Embryonic facial prominence (tissue), 1 donor: ENCODE results near the gene TNKS1BP1.
"Not testable (repeated sequence)": the region's sequence is repeated elsewhere in the genome, so short reads cannot be mapped to it uniquely, and the experiment has no call there.

ENCODE experiments used
- DNase-seq: peaks from one replicate; pipeline ENCODE4 v3.0.0-alpha.2; 2016; ENCODE audit errors: extremely low spot score

The TNKS1BP1 gene

GRCh38 chr11:57288771-57289579 is 35.8 kb downstream of the TNKS1BP1 start:
- DNase-seq = no peak

GRCh38 chr11:57287884-57288283 is 36.9 kb downstream of the TNKS1BP1 start:
- DNase-seq = no peak

DNA sequence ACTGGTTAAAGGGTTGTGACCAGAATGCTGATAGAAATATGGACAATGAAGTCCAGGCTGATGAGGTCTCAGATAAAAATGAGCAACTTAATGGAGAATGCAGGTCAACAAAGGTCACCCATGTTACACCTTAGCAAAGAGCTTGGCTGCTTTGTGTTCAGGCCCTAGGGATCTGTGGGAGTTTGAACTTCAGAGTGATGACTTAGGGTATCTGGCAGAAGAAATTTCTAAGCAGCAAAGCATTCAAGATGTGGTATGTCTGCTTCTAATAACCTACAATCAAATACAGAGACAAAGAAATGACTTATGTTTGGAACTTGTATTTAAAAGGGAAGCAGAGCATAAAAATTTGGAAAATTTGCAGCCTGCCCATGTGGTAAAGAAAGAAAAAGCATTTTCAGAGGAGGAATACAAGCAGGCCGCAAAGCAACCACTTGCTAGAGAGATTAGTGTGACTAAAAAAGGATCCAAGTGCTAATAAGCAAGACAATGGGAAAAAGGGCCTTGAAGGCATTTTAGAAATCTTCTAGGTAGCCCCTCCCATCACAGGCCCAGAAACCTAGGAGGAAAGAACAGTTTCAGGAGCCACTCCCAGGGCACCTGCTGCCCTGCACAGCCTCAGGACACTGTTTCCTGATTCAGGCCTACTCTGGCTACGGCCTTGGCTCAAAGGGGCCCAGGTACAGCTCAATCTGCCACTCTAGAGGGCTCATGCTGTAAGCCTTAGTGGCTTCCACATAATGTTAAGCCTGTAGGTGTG is 41.3 kb downstream of the TNKS1BP1 start:
- DNase-seq = no peak

DNA sequence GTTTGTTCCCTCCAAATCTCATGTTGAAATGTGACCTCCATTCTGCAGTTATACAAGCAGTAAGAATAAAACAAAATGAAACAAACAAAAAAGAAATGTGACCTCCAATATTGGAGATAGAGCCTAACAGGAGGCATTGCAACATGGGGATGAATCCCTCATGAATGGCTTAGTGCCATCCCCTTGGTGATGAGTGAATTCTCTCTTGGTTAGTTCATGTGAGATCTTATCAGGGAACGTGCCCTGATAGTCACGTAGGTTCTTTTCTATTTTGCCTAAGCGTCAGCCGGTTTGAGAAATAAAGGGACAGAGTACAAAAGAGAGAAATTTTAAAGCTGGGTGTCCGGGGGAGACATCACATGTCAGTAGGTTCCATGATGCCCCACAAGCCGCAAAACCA is 43.2 kb downstream of the TNKS1BP1 start:
- not testable (repeated sequence) for DNase-seq

GRCh38 chr11:57279116-57279515 is 45.6 kb downstream of the TNKS1BP1 start:
- no peak for DNase-seq

- DNase-seq = no peak
These were observed 46.0 kb downstream of the TNKS1BP1 start for GRCh38 chr11:57278721-57279095.

DNA sequence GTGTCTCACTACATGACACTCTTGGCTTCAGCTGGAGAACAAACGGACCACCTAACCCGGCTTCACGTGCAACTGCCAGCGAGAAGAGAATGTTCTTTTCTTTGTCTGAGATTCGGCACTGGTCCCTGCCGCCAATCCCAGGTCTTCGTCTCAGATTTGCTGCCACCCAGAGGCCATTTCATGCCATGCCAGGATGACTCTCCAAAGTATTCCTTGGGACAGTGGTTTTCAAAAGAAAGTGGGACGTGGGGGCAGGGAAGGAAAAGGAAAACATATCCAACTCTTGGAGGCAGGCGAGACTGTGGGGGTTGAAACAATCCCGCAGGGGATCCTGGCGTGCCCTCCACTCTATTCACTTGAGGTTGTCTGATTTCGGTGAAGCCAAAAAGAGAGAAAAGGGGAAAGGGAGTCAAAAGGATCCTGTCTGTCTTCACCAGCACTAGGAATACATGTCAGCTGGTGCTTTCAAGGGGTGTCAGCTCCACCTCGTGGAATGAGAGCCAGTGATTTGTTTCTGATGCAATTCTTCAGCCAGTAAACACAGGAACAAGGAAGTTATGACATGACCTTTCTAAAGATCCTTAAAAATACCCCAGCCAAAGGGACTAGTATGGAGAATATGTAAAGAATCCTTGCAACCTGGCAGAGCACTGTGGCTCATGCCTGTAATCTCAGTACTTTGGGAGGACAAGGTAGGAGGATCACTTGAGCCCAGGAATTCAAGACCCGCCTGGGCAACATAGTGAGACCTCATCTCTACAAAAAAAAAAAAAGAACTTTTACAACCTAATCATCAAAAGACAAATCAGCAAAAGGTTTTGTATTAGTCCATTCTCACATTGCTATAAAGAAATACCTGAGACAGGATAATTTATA is 46.7 kb downstream of the TNKS1BP1 start:
- DNase-seq = peak; percentile 51

GRCh38 chr11:57276971-57277675 is 47.6 kb downstream of the TNKS1BP1 start:
- DNase-seq = no peak

DNA sequence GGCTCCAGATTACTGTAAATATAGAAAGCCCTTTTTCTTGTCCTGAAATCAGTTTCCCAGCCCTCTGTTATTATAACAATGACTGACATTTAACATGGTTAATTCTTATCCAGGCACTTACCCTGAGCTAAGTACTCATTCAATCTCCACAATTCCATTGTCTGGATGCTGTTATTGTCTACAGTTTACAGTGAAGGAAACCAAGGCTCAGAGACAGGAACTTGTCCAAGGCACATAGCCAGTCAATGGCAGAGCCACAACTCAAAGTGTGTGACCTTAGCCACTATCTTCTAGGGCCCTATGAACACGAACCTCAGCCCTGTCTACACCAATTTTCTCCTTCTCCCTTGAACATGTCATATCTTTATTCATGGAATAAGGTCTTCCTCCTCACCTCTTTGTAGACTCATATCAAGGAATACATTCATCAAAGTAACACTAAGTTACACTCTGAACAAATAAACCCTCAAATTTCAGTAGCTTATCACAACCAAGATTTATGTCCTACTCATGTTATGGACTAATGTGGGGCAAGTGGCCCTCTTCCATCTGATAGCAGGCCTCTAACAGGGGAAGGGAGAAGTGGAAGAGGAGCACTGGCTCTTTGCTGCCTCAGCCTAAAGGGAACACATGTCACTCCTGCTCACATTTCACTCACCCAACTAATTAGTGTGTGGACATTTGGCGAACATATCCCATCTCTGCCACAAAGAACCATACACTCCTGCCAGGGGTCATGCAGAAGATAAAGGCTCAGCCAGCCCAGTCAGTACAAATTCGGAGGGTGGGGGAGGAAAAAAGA is 48.4 kb downstream of the TNKS1BP1 start:
- no peak for DNase-seq

- DNase-seq = no peak
These were observed 49.2 kb downstream of the TNKS1BP1 start for GRCh38 chr11:57275582-57275981.

GRCh38 chr11:57274904-57275498 is 49.8 kb downstream of the TNKS1BP1 start:
- no peak for DNase-seq

GRCh38 chr11:57273448-57274058 is 51.2 kb downstream of the TNKS1BP1 start:
- DNase-seq = no peak

GRCh38 chr11:57269571-57270021 is 55.2 kb downstream of the TNKS1BP1 start:
- DNase-seq = no peak

GRCh38 chr11:57266157-57266556 is 58.6 kb downstream of the TNKS1BP1 start:
- no peak for DNase-seq

- no peak for DNase-seq
These were observed 61.4 kb downstream of the TNKS1BP1 start for GRCh38 chr11:57263351-57263750.

GRCh38 chr11:57262157-57262556 is 62.6 kb downstream of the TNKS1BP1 start:
- no peak for DNase-seq

GRCh38 chr11:57260937-57261783 is 63.6 kb downstream of the TNKS1BP1 start:
- no peak for DNase-seq

GRCh38 chr11:57256119-57256518 is 68.6 kb downstream of the TNKS1BP1 start:
- no peak for DNase-seq

- no peak for DNase-seq
These were observed 69.1 kb downstream of the TNKS1BP1 start for GRCh38 chr11:57255618-57256017.
